WTC11 (cell line): ENCODE data around the gene ZNF283. TPM values are rescaled to one million over a fixed set of nuclear protein-coding genes. Genes with fewer than 3 reads are reported as not detected.

Experiments used
- ATAC-seq: fragments of 200-7000 bp; cut with Tn5 transposase; 2 replicates; pipeline ENCODE4 v1.10.0; 2021; ENCODE audit warnings: mild to moderate bottlenecking, moderate library complexity
- CTCF ChIA-PET: fragments of 300-600 bp; sonication (Branson Sonifier 250); formaldehyde crosslinking; loops from one replicate; lab custom pipeline; 2021; ENCODE audit warnings: antibody characterized with exemption; lab: Charles Lee
- POLR2A ChIA-PET: fragments of 350-600 bp; sonication (Branson Sonifier 250); formaldehyde crosslinking; loops from one replicate; lab custom pipeline; 2021; ENCODE audit warnings: antibody characterized with exemption; lab: Charles Lee
- DNase-seq: peaks from one replicate; pipeline ENCODE4 v3.0.0; 2021; ENCODE audit warnings: low spot score
- H3K27ac Mint-ChIP-seq: 2 replicates; pipeline ENCODE4 v1.8.0; 2021; ENCODE audit warnings: mixed read lengths
- H3K27me3 Mint-ChIP-seq: 2 replicates; pipeline ENCODE4 v1.8.0; 2021; ENCODE audit warnings: low read depth, mild to moderate bottlenecking, moderate library complexity, mixed read lengths
- H3K36me3 Mint-ChIP-seq: 2 replicates; pipeline ENCODE4 v1.8.0; 2021; ENCODE audit warnings: mixed read lengths
- H3K4me1 Mint-ChIP-seq: 2 replicates; pipeline ENCODE4 v1.8.0; 2022; ENCODE audit warnings: mixed read lengths
- H3K4me3 Mint-ChIP-seq: 2 replicates; pipeline ENCODE4 v1.8.0; 2021; ENCODE audit warnings: mild to moderate bottlenecking, moderate library complexity, mixed read lengths
- H3K9me3 Mint-ChIP-seq: 2 replicates; pipeline ENCODE4 v1.8.0; 2021; ENCODE audit warnings: mixed read lengths
- CREB1 ChIP-seq: sonication (generic); formaldehyde crosslinking; IDR thresholded peaks from 2 replicates; pipeline ENCODE4 v1.8.0; 2023; ENCODE audit warnings: mild to moderate bottlenecking, missing genetic modification reagents
- FOXP1 ChIP-seq: sonication (generic); formaldehyde crosslinking; IDR thresholded peaks from 2 replicates; pipeline ENCODE4 v1.8.0; 2022; ENCODE audit warnings: missing genetic modification reagents, mild to moderate bottlenecking, moderate library complexity, borderline replicate concordance
- HMGXB4 ChIP-seq: sonication (generic); formaldehyde crosslinking; IDR thresholded peaks from 2 replicates; pipeline ENCODE4 v1.8.1; 2023; ENCODE audit warnings: mild to moderate bottlenecking, moderate library complexity, missing genetic modification reagents
- MAX ChIP-seq: sonication (generic); formaldehyde crosslinking; IDR thresholded peaks from 2 replicates; pipeline ENCODE4 v1.8.0; 2022; ENCODE audit warnings: mild to moderate bottlenecking, missing genetic modification reagents
- NFE2L1 ChIP-seq: sonication (generic); formaldehyde crosslinking; IDR thresholded peaks from 2 replicates; pipeline ENCODE4 v1.8.1; 2023; ENCODE audit warnings: missing genetic modification reagents
- NR3C1 ChIP-seq: sonication (generic); formaldehyde crosslinking; conservative IDR thresholded peaks from 2 replicates; pipeline ENCODE4 v1.8.1; 2023; ENCODE audit warnings: low read depth, mild to moderate bottlenecking, missing genetic modification reagents
- TEAD4 ChIP-seq: sonication (generic); formaldehyde crosslinking; IDR thresholded peaks from 2 replicates; pipeline ENCODE4 v1.8.0; 2022; ENCODE audit warnings: mild to moderate bottlenecking, missing genetic modification reagents
- ZNF121 ChIP-seq: sonication (generic); formaldehyde crosslinking; IDR thresholded peaks from 2 replicates; pipeline ENCODE4 v1.8.0; 2023; ENCODE audit warnings: missing genetic modification reagents
- ZNF138 ChIP-seq: sonication (generic); formaldehyde crosslinking; conservative IDR thresholded peaks from 2 replicates; pipeline ENCODE4 v1.8.1; 2022; ENCODE audit warnings: mild to moderate bottlenecking, moderate library complexity, missing genetic modification reagents
- total RNA-seq: library from RNA; stranded (reverse); gene quantifications from 3 replicates; pipeline ENCODE4 v1.2.3, GENCODE V29; 2021
- TF ChIP-seq, protein P1 (sequence below): sonication (generic); formaldehyde crosslinking; IDR thresholded peaks from 2 replicates; pipeline ENCODE4 v1.8.1; 2022; ENCODE audit warnings: mild to moderate bottlenecking, missing genetic modification reagents, moderate library complexity, borderline replicate concordance
- TF ChIP-seq, protein P2 (sequence below): fragments of 250-450 bp; sonication (Bioruptor Pico); IDR thresholded peaks from 2 replicates; pipeline ENCODE4 v1.9.0; 2021; ENCODE audit warnings: mild to moderate bottlenecking

Gene ZNF283
- total RNA-seq, 1 experiment from 2014 or later = 7.1 TPM

DNA sequence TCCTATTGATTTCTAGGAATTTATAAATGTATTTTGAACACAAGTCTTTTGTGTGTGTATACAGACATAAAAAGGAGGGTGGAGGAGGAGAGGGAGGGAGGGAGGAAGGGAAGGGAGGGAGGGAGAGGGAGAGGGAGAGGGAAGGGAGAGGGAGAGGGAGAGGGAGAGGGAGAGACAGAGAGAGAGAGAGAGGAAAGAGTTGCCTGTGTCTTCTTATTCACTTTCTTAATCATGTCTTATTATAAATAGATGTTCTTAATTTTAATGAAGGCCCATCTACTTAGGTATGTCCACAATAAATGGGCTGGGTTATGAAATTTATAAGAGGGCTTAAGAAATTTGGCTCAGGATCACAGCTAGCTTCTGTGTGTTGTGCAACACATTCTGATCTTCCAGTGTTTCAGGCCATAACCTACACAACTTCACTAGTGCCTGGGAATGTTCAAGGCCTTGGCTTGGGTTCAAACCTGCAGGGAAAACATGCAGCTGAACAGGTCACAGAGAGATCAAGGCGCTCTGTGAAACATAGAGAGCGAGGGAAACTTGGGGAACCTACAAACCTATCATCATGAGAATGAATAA, 68.7 kb downstream of the ZNF283 start:
- H3K27me3 Mint-ChIP-seq = no peaks in the 10 kb centered on the region
- H3K9me3 Mint-ChIP-seq = peaks cover 58% of the 10 kb centered on the region
- H3K27ac Mint-ChIP-seq = no peak overlapping the region
- H3K4me1 Mint-ChIP-seq = peaks cover 6% of the 10 kb centered on the region; the same call in 1 of the 2 replicates
- no peak for DNase-seq
- ChIA-PET POLR2A (no interaction called here), CTCF (no interaction called here)
- no peak overlapping the region for H3K4me3 Mint-ChIP-seq
- TF ChIP-seq, protein P1, sequence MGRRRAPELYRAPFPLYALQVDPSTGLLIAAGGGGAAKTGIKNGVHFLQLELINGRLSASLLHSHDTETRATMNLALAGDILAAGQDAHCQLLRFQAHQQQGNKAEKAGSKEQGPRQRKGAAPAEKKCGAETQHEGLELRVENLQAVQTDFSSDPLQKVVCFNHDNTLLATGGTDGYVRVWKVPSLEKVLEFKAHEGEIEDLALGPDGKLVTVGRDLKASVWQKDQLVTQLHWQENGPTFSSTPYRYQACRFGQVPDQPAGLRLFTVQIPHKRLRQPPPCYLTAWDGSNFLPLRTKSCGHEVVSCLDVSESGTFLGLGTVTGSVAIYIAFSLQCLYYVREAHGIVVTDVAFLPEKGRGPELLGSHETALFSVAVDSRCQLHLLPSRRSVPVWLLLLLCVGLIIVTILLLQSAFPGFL = no peak
- TF ChIP-seq NFE2L1 (CRISPR knock-in tag) (no peak), HMGXB4 (no peak), ZNF121 (CRISPR knock-in tag) (no peak), MAX (CRISPR knock-in tag) (no peak), TEAD4 (no peak), FOXP1 (CRISPR knock-in tag) (no peak), NR3C1 (CRISPR knock-in tag) (no peak), CREB1 (CRISPR knock-in tag) (no peak), ZNF138 (no peak)
- TF ChIP-seq, protein P2, sequence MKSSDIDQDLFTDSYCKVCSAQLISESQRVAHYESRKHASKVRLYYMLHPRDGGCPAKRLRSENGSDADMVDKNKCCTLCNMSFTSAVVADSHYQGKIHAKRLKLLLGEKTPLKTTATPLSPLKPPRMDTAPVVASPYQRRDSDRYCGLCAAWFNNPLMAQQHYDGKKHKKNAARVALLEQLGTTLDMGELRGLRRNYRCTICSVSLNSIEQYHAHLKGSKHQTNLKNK (CRISPR knock-in tag) = no peak
- no peak for ATAC-seq
- peaks cover 39% of the 10 kb centered on the region for H3K36me3 Mint-ChIP-seq

Other genes with a start within 250 kb of the ZNF283 start
- gene IRGQ, start 231.2 kb upstream of the ZNF283 start, total RNA-seq = 33.6 to 38.1 TPM (median 35.5 TPM) in 3 replicates
- gene ZNF576, start 230.7 kb upstream of the ZNF283 start, total RNA-seq = 15.9 to 18.5 TPM (median 16.5 TPM) in 3 replicates
- 0.34 to 0.44 TPM (median 0.42 TPM) in 3 replicates for gene SRRM5, start 215.2 kb upstream of the ZNF283 start, total RNA-seq
- gene ZNF428, start 207.7 kb upstream of the ZNF283 start, total RNA-seq = 19.2 to 20.1 TPM (median 20.0 TPM) in 3 replicates
- 12.2 to 13.3 TPM (median 12.4 TPM) in 3 replicates for gene CADM4, start 187.5 kb upstream of the ZNF283 start, total RNA-seq
- 10.5 to 14.4 TPM (median 13.5 TPM) in 3 replicates for gene PLAUR, start 157.2 kb upstream of the ZNF283 start, total RNA-seq
- not detected in 3 replicates for gene IRGC, start 111.2 kb upstream of the ZNF283 start, total RNA-seq
- 25.7 to 39.6 TPM (median 34.3 TPM) in 3 replicates for gene SMG9, start 72.4 kb upstream of the ZNF283 start, total RNA-seq
- gene KCNN4, start 46.3 kb upstream of the ZNF283 start, total RNA-seq = 0.76 to 1.1 TPM (median 0.98 TPM) in 3 replicates
- 0.39 to 0.78 TPM (median 0.46 TPM) in 3 replicates for gene LYPD5, start 24.9 kb upstream of the ZNF283 start, total RNA-seq
- 3.0 to 5.1 TPM (median 3.2 TPM) in 3 replicates for gene ZNF404, start 56.6 kb downstream of the ZNF283 start, total RNA-seq
- gene ZNF45, start 108.0 kb downstream of the ZNF283 start, total RNA-seq = 10.1 to 12.2 TPM (median 11.0 TPM) in 3 replicates
- 7.0 to 7.6 TPM (median 7.2 TPM) in 3 replicates for gene ZNF221, start 123.9 kb downstream of the ZNF283 start, total RNA-seq
- 6.2 to 10.2 TPM (median 7.1 TPM) in 3 replicates for gene ZNF155, start 156.9 kb downstream of the ZNF283 start, total RNA-seq
- 2.2 to 4.0 TPM (median 3.5 TPM) in 3 replicates for gene ZNF230, start 175.6 kb downstream of the ZNF283 start, total RNA-seq
- gene ZNF222, start 198.1 kb downstream of the ZNF283 start, total RNA-seq = 3.4 to 4.6 TPM (median 3.5 TPM) in 3 replicates
- gene ZNF223, start 224.7 kb downstream of the ZNF283 start, total RNA-seq = 5.0 to 7.2 TPM (median 5.7 TPM) in 3 replicates
- gene ZNF284, start 244.8 kb downstream of the ZNF283 start, total RNA-seq = 1.7 to 3.0 TPM (median 2.7 TPM) in 3 replicates